ENCODE data around the gene ALK. TPM values are rescaled to one million over a fixed set of nuclear protein-coding genes. Genes with fewer than 3 reads are reported as not detected.

ALK gene
- polyA plus RNA-seq, 3 donors = not detected

DNA sequence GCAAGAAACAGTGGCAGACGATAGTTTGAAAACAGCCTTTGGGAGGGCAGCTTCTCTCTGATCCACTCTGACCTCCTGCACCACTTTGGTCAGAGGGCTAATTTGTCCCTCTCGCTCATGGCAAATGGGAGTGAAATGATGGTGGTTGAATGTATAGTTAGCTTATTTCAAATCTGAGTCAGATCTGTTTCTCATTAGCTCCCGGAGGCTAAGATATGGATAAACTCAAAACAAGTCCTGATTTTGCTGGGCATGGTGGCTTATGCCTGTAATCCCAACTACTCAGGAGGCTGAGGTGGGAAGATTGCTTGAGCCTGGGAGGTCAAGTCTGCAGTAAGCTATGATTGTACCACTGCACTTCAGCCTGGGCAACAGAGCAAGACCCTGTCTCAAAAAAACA, 145.0 kb downstream of the ALK start:
- Histone ChIP-seq H3K4me1 (ENCODE audit: control insufficient read depth in 1 of 2, insufficient read depth in 2 of 2, low read length in 2 of 2) (no peaks in the 10 kb centered on the region), H3K4me3 (replicated peaks in 1 of 3; ENCODE audit: low read depth in 2 of 3, low read length in 3 of 3) (no peak overlapping the region), H3K9ac (ENCODE audit: insufficient read depth, low read length, poor library complexity, severe bottlenecking) (no peak overlapping the region), H3K9me3 (replicated peaks in 1 of 2; ENCODE audit: control insufficient read depth in 1 of 2, insufficient read depth in 1 of 2, low read length in 2 of 2) (no peaks in the 10 kb centered on the region), H3K27me3 (ENCODE audit: control insufficient read depth in 2 of 2, insufficient read depth in 2 of 2, low read length in 2 of 2) (no peaks in the 10 kb centered on the region), H3K4me2 (replicated peaks; ENCODE audit: extremely low read depth, low read length, poor library complexity, severe bottlenecking) (no peak overlapping the region), H4K20me1 (ENCODE audit: insufficient read depth, low read length) (no peaks in the 10 kb centered on the region), H3K27ac (ENCODE audit: low read depth in 1 of 2, low read length in 2 of 2) (no peak overlapping the region), H2AFZ (ENCODE audit: insufficient read depth, low read depth, low read length, poor library complexity, severe bottlenecking) (no peak overlapping the region), H3K79me2 (ENCODE audit: insufficient read depth, low read length) (no peaks in the 10 kb centered on the region), H3K36me3 (replicated peaks in 1 of 2; ENCODE audit: control insufficient read depth in 1 of 2, insufficient read depth in 2 of 2, low read length in 2 of 2) (no peaks in the 10 kb centered on the region)
- Mint-ChIP-seq H3K27me3 (ENCODE audit: low read depth in 3 of 3) (no peaks in the 10 kb centered on the region), H3K4me1 (no peaks in the 10 kb centered on the region), H3K27ac (no peak overlapping the region), H3K9me3 (peaks cover 0 to 3% (median 0%) of the 10 kb centered on the region in 7 donors), H3K4me3 (no peak overlapping the region), H3K36me3 (no peaks in the 10 kb centered on the region)
- no peak for DNase-seq
- WGBS (ENCODE audit: insufficient coverage) = 86% methylated on average over 1 of the region's 3 CpGs
- intact Hi-C loops (cut with micrococcal nuclease) = no loop called here
- TF ChIP-seq, protein P1, sequence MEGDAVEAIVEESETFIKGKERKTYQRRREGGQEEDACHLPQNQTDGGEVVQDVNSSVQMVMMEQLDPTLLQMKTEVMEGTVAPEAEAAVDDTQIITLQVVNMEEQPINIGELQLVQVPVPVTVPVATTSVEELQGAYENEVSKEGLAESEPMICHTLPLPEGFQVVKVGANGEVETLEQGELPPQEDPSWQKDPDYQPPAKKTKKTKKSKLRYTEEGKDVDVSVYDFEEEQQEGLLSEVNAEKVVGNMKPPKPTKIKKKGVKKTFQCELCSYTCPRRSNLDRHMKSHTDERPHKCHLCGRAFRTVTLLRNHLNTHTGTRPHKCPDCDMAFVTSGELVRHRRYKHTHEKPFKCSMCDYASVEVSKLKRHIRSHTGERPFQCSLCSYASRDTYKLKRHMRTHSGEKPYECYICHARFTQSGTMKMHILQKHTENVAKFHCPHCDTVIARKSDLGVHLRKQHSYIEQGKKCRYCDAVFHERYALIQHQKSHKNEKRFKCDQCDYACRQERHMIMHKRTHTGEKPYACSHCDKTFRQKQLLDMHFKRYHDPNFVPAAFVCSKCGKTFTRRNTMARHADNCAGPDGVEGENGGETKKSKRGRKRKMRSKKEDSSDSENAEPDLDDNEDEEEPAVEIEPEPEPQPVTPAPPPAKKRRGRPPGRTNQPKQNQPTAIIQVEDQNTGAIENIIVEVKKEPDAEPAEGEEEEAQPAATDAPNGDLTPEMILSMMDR (IDR thresholded peaks at IDR 0.05) = no peak

DNA sequence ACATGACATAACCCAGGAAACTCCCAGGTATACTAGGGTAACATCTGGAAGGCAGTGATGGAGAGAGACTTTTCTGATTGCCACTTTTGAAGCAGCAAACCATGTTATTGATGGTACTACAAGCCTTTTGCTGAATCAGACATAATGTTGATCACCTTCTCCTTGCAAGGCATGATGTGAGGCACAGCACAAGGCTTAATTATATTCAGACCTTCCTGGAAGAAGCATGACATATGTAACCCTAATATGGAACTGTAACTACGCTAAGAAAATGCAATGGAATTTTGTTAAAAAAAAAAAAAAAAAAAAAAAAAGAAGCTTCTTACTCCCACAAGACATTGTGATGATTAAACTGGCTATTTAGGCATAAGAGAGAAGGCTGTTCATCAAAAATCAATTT, 145.4 kb downstream of the ALK start:
- Mint-ChIP-seq H3K4me1 (no peaks in the 10 kb centered on the region), H3K27me3 (ENCODE audit: low read depth in 3 of 3) (no peaks in the 10 kb centered on the region), H3K4me3 (no peak overlapping the region), H3K36me3 (no peaks in the 10 kb centered on the region), H3K9me3 (peaks cover 0 to 3% (median 0%) of the 10 kb centered on the region in 7 donors), H3K27ac (no peak overlapping the region)
- no peaks in the 10 kb centered on the region for H4K20me1 ChIP-seq (ENCODE audit: insufficient read depth, low read length)
- no peaks in the 10 kb centered on the region for H3K79me2 ChIP-seq (ENCODE audit: insufficient read depth, low read length)
- H2AFZ ChIP-seq (ENCODE audit: insufficient read depth, low read depth, low read length, poor library complexity, severe bottlenecking) = no peak overlapping the region
- TF ChIP-seq, protein P1 (IDR thresholded peaks at IDR 0.05) = no peak
- intact Hi-C loops (cut with micrococcal nuclease) = no loop called here
- WGBS (ENCODE audit: insufficient coverage) = no CpG with 5 or more reads among the region's 1 CpG
- no peaks in the 10 kb centered on the region for H3K36me3 ChIP-seq (replicated peaks in 1 of 2; ENCODE audit: control insufficient read depth in 1 of 2, insufficient read depth in 2 of 2, low read length in 2 of 2)
- no peaks in the 10 kb centered on the region for H3K27me3 ChIP-seq (ENCODE audit: control insufficient read depth in 2 of 2, insufficient read depth in 2 of 2, low read length in 2 of 2)
- H3K27ac ChIP-seq (ENCODE audit: low read depth in 1 of 2, low read length in 2 of 2) = no peak overlapping the region
- H3K9me3 ChIP-seq (replicated peaks in 1 of 2; ENCODE audit: control insufficient read depth in 1 of 2, insufficient read depth in 1 of 2, low read length in 2 of 2) = no peaks in the 10 kb centered on the region
- no peak overlapping the region for H3K9ac ChIP-seq (ENCODE audit: insufficient read depth, low read length, poor library complexity, severe bottlenecking)
- H3K4me1 ChIP-seq (ENCODE audit: control insufficient read depth in 1 of 2, insufficient read depth in 2 of 2, low read length in 2 of 2) = no peaks in the 10 kb centered on the region
- no peak for DNase-seq
- H3K4me3 ChIP-seq (replicated peaks in 1 of 3; ENCODE audit: low read depth in 2 of 3, low read length in 3 of 3) = no peak overlapping the region
- no peak overlapping the region for H3K4me2 ChIP-seq (replicated peaks; ENCODE audit: extremely low read depth, low read length, poor library complexity, severe bottlenecking)

Measured in CD14-positive monocyte (primary cell).